HG02571 (cell line): ENCODE results near the gene RASA3.

Experiments
- ATAC-seq: cut with Tn5 transposase; IDR thresholded peaks from one replicate; pipeline ENCODE4 v1.9.1; 2021; ENCODE audit warnings: mild to moderate bottlenecking, moderate library complexity; ENCODE audit not compliant: unreplicated experiment

The RASA3 gene

GRCh38 chr13:113964251-113964995 lies 168.0 kb downstream of the RASA3 start:
- ATAC-seq: no peak

- ATAC-seq: no peak
Observed at GRCh38 chr13:113963376-113963775, 169.0 kb downstream of the RASA3 start.

- no peak for ATAC-seq
Observed at GRCh38 chr13:113962975-113963374, 169.4 kb downstream of the RASA3 start.

GRCh38 chr13:113962386-113962785 lies 170.0 kb downstream of the RASA3 start:
- no peak for ATAC-seq

- ATAC-seq: no peak
Observed at GRCh38 chr13:113960276-113960948, 172.0 kb downstream of the RASA3 start.

- ATAC-seq: no peak
Observed at GRCh38 chr13:113959198-113959597, 173.2 kb downstream of the RASA3 start.

GRCh38 chr13:113958373-113958772 lies 174.1 kb downstream of the RASA3 start:
- no peak for ATAC-seq

- ATAC-seq: no peak
Observed at GRCh38 chr13:113956571-113956970, 175.9 kb downstream of the RASA3 start.

GRCh38 chr13:113955691-113956090 lies 176.7 kb downstream of the RASA3 start:
- no peak for ATAC-seq

GRCh38 chr13:113955235-113955634 lies 177.2 kb downstream of the RASA3 start:
- no peak for ATAC-seq

GRCh38 chr13:113954046-113954835 lies 178.2 kb downstream of the RASA3 start:
- no peak for ATAC-seq

GRCh38 chr13:113953561-113953960 lies 178.9 kb downstream of the RASA3 start:
- ATAC-seq: no peak

GRCh38 chr13:113952983-113953520 lies 179.4 kb downstream of the RASA3 start:
- no peak for ATAC-seq

GRCh38 chr13:113952151-113952982 lies 180.1 kb downstream of the RASA3 start:
- no peak for ATAC-seq

GRCh38 chr13:113951246-113951999 lies 181.0 kb downstream of the RASA3 start:
- ATAC-seq: peak; percentile 60

- ATAC-seq: peak; percentile 16
Observed at GRCh38 chr13:113950451-113951245, 181.8 kb downstream of the RASA3 start.

GRCh38 chr13:113949546-113949945 lies 182.9 kb downstream of the RASA3 start:
- ATAC-seq: no peak

- no peak for ATAC-seq
Observed at GRCh38 chr13:113948034-113948742, 184.2 kb downstream of the RASA3 start.
